NOMO-1 treated with dmso at 0.1 percent for 144 hours (cell line): Measurements from ENCODE around the gene S1PR2.
"Not testable (repeated sequence)": the region's sequence is repeated elsewhere in the genome, so short reads cannot be mapped to it uniquely, and the experiment has no call there.

Experiments
- DNase-seq: peaks from one replicate; lab custom pipeline; 2025; ENCODE audit not compliant: unreplicated experiment; lab: John Stamatoyannopoulos, UW

Gene S1PR2

GRCh38 chr19:10192922-10193321, 38.2 kb downstream of the S1PR2 start:
- no peak for DNase-seq

- no peak for DNase-seq
Observed at GRCh38 chr19:10191347-10191746, 39.8 kb downstream of the S1PR2 start.

- DNase-seq, result no peak
Observed at GRCh38 chr19:10190026-10190425, 41.1 kb downstream of the S1PR2 start.

GRCh38 chr19:10189616-10190015, 41.5 kb downstream of the S1PR2 start:
- DNase-seq, result no peak

GRCh38 chr19:10187315-10187714, 43.8 kb downstream of the S1PR2 start:
- DNase-seq, result no peak

GRCh38 chr19:10184636-10185035, 46.5 kb downstream of the S1PR2 start:
- DNase-seq, result no peak

- DNase-seq, result no peak
Observed at GRCh38 chr19:10183926-10184325, 47.2 kb downstream of the S1PR2 start.

GRCh38 chr19:10182847-10183246, 48.3 kb downstream of the S1PR2 start:
- DNase-seq, result no peak

GRCh38 chr19:10182076-10182475, 49.1 kb downstream of the S1PR2 start:
- DNase-seq, result no peak

- no peak for DNase-seq
Observed at GRCh38 chr19:10180459-10180858, 50.7 kb downstream of the S1PR2 start.

GRCh38 chr19:10180024-10180423, 51.1 kb downstream of the S1PR2 start:
- not testable (repeated sequence) for DNase-seq

GRCh38 chr19:10173527-10173926, 57.6 kb downstream of the S1PR2 start:
- no peak for DNase-seq
